Posterior vena cava (tissue), 2 donors: ENCODE data around the gene SGTB. TPM values are rescaled to one million over a fixed set of nuclear protein-coding genes. Genes with fewer than 3 reads are reported as not detected.
"Not testable (repeated sequence)": the region's sequence is repeated elsewhere in the genome, so short reads cannot be mapped to it uniquely, and the experiment has no call there.

Source experiments
- DNase-seq: peaks from one replicate; pipeline ENCODE4 v3.0.0-alpha.2; 2020; ENCODE audit warnings: low spot score
- intact Hi-C, 2 donors: fragments of 100-400 bp; cut with DNase I; formaldehyde crosslinking; loops; one replicate each; pipeline versions ENCODE4 v1.14.1 to v1.14.2; 2022 to 2023
- total RNA-seq, 2 donors: library from RNA; stranded (reverse); fragmentation: NEBNext Ultra II Directional; extraction: Animal tissue kit (Norgen Biotek cat#: 25700); gene quantifications; one replicate each; pipeline ENCODE4 v1.2.1, GENCODE V29; 2021
- donor health status: DM: yes; HTN: yes; CAD: no.
- donor health status: DM: yes; HTN: yes; CAD: no.

Gene SGTB
- total RNA-seq, 2 donors from 2014 or later, result 22.0 to 35.4 TPM

GRCh38 chr5:65737842-65738241 is 15.9 kb upstream of the SGTB start:
- intact Hi-C loops, result no loop called here

GRCh38 chr5:65736011-65736410 is 14.1 kb upstream of the SGTB start:
- DNase-seq, result no peak
- intact Hi-C loops, result no loop called here

More at GRCh38 chr5:65737842-65738241, 15.9 kb upstream of the SGTB start:
- DNase-seq, result no peak

DNA sequence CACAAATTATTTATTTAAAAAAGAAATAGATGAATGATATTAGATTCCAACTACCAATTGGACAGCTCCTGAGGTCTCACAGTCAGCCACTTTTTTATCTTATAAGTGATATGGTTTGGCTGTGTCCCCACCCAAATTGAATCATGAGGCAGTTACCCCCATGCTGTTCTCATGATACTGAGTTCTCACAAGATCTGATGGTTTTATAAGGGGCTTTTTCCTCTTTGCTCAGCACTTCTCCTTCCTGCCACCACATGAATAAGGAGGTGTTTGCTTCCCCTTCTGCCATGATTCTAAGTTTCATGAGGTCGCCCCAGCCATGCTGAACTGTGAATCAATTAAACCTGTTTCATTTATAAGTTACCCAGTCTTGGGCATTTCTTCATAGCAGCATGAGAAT is 13.0 kb upstream of the SGTB start:
- intact Hi-C loops, result no loop called here
- no peak for DNase-seq

GRCh38 chr5:65734196-65734775 is 12.4 kb upstream of the SGTB start:
- intact Hi-C loops, DNase-seq: not testable (repeated sequence)

- intact Hi-C loops, result not testable (repeated sequence)
- peak; percentile 84 for DNase-seq
These were observed 10.1 kb upstream of the SGTB start for GRCh38 chr5:65732046-65732445.

DNA sequence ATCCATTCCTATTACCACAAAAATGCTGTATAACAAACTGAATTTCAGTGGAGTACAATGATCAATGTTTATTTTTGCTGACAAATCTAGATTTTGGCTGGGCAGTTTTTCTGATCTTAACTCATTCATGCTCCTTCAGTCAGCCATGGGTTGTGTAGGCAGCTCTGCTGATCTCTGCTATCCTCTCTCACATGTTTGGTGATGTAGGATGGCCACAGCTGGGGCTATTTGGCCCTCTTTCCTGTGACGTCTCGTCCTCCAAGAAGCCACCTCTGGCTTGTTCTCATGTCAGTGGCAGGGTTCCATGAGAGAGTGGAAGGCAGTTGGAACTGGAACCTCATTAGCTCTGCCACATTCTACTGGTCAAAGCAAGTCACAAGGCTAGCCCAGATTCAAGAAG is 9.0 kb upstream of the SGTB start:
- DNase-seq, result no peak
- intact Hi-C loops, result no loop called here

GRCh38 chr5:65728218-65728617 is 6.3 kb upstream of the SGTB start:
- intact Hi-C loops, result no loop called here
- no peak for DNase-seq

- no peak for DNase-seq
- intact Hi-C loops, result no loop called here
These were observed 5.7 kb upstream of the SGTB start for GRCh38 chr5:65727491-65728156.

DNA sequence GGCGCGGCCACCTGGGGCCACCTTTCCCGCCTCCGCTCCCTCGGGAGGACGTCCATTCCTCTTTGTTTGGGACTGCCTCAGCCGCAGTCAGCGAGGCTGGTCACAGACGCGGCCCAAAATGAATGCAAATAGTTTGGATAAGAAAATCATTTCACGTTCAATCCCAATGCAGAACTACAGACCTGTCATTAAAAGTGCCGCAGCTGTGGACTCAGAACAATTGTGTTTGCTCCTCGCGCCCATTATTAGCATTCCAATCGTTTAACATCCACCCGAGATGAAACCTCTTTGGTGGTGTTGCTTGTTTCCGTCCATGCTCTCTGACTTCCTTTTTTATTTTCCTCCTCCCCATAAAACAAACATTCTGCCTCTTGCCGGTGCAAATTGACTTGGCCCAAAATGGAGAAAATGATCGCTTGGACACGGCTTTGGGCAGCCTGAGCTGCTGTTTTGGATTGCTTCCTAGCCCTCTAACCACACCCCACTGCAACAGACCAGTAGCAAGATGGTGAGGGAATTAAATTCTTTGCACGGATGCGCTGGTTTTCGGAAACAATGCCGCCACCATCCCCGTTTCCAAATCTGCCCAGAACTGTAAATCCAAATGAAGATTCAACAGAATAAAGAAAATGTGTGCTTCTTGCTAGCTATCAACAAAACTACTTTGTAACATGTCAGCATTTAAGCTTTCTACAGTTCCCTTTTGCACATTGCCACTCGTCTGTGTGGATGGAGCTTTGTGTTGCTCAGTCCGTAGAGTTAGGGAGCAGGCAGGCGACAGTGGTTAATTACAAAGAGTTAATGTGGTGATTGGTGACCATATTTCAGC is 880 bp upstream of the SGTB start:
- DNase-seq, result no peak
- intact Hi-C loops, result no loop called here

DNA sequence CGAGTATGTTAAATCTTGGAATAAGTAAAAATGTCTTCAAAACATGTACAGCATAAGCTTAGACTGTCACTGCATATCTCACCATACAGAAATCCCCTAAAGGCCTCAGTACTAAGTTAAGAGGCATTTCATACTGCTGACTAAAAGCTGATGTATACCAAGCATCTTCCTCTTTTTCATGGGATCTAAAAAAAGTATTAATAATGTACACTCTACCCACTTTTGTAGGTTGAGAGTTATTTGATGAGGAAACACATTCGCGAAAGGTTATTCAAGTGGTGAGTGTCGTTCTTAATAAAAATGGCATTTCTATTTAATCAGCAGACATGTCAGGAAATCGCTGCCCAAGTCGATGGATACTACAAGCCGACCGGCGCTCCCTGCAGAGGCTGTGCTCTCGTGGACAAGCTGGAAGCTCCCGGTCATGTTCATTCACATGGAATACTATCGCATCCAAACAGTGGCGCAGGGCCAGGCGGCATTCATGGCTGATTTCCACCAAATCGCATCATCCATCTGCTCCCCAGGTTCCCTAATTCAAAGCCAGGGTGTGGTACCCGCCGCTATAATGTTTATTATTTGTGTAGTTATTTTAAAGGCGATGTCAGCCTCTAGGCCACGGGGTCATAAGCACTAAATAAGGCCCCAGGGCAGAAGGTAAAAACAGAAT is 724 bp downstream of the SGTB start:
- DNase-seq, result peak; percentile 89
- intact Hi-C loops, result no loop called here

DNA sequence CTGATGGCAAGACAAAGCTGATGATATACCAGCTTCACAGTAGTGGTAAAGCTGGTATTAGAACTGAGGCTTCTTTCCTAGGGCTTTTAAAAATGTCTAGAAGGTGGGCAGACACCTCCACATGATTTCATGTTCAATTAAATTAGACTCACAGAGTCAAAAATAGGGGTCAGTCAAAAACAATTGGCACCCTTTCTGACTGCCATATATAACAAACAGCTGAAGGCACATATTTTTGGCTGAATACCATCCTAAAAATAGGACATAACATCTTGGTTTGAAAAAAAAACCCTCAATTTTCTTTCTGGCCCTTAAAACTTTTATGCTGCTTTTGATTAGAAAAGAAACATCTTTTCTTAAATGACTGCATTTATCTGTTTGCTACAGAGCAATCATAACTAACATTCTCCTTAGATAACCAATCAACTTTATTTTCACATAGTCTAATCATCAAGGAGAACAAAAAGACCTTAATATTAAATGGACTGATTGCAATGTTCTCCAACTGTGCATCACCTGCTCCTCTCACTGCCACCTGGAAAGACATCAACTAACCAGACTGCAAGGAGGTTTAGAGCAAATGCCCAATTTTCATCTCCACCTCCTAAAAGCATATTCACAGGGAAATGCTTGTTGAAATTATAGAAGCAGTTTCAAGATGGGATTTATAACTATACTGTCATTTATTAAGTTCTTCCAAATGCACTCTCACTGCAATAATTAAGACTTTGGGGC is 3.2 kb downstream of the SGTB start:
- DNase-seq, result no peak
- intact Hi-C loops, result no loop called here

DNA sequence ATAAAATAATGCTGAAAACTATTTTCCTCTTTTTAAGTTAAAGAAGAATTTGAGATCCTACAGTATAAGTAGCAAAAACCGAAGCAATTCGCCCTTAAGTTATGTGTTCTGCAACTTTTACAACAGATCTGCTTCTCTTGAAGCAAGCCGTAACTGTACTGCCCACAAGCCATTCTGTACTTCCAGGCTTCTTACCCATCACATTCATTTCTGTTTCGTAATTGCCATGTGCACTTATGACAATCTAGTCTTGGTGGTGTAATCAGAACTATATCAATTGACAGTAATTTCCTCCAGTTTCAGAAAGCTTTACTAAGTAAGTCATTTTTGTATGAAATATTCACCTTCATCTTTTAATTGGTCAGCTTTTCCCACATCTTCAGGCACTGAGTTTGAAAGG is 13.8 kb downstream of the SGTB start:
- no peak for DNase-seq
- intact Hi-C loops, result no loop called here

GRCh38 chr5:65707663-65708062 is 14.2 kb downstream of the SGTB start:
- intact Hi-C loops, result no loop called here
- DNase-seq, result no peak

- intact Hi-C loops, result no loop called here
- no peak for DNase-seq
These were observed 17.2 kb downstream of the SGTB start for GRCh38 chr5:65704621-65705239.

- DNase-seq, result no peak
- intact Hi-C loops, result no loop called here
These were observed 19.9 kb downstream of the SGTB start for GRCh38 chr5:65702036-65702435.

DNA sequence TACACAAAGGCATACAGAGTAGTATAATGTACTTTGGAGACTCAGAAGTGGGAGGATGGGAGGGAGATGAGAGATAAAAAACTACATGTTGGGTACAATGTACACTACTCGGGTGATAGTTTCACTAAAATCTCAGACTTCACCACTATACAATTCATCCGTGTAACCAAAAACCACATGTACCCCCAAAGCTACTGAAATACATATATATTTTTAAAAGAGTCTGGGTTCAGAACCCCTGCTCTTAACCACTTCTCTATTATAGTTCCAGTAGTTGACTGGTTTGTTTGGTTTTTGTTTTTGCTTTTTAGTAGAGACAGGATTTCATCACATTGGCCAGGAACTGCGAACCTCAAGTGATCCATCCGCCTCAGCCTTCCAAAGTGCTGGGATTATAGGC is 22.6 kb downstream of the SGTB start:
- DNase-seq, result no peak
- intact Hi-C loops, result no loop called here

- no peak for DNase-seq
- intact Hi-C loops, result no loop called here
These were observed 25.0 kb downstream of the SGTB start for GRCh38 chr5:65696892-65697291.

GRCh38 chr5:65695896-65696295 is 26.0 kb downstream of the SGTB start:
- intact Hi-C loops, result no loop called here
- DNase-seq, result no peak

- intact Hi-C loops, result no loop called here
- DNase-seq, result no peak
These were observed 26.6 kb downstream of the SGTB start for GRCh38 chr5:65695162-65695755.
